A549 (cell line): Measurements from ENCODE around the gene CDH22.

Experiments used
- BHLHE40 ChIP-seq: IDR thresholded peaks from 2 replicates; pipeline ENCODE4 v1.6.1; 2012; ENCODE audit warnings: low read depth, low read length, inconsistent platforms
- CTCF ChIP-seq: fragments of >200 bp; sonication (Bioruptor Twin); formaldehyde crosslinking; IDR thresholded peaks from 3 replicates; pipeline ENCODE4 v1.5.1; 2016
- FOSL2 ChIP-seq, 2 experiments: fragments of 450-650 bp in 1 of 2; fragments of >200 bp in 1 of 2; sonication (Bioruptor Twin) in 1 of 2; formaldehyde crosslinking; IDR thresholded peaks; 2 replicates each; pipeline versions ENCODE4 v1.5.0 to v1.6.1; 2016 to 2020; ENCODE audit warnings: mild to moderate bottlenecking in 1 of 2, moderate library complexity in 1 of 2

GRCh38 chr20:46312945-46313861, 4.9 kb upstream of the CDH22 start:
- no peak for TF ChIP-seq FOSL2 (IDR thresholded peaks at IDR 0.05)
- no peak for TF ChIP-seq FOSL2 (CRISPR knock-in tag; IDR thresholded peaks at IDR 0.05)
- no peak for TF ChIP-seq BHLHE40
- TF ChIP-seq CTCF: no peak
